Neural crest cell (in vitro differentiated cells): ENCODE data around the gene CKB. TPM values are rescaled to one million over a fixed set of nuclear protein-coding genes. Genes with fewer than 3 reads are reported as not detected.

Source experiments
- DNase-seq: peaks from one replicate; pipeline ENCODE4 v3.0.0; 2021; ENCODE audit warnings: low read depth, mixed read lengths, low spot score
- H3K27ac Mint-ChIP-seq: one replicate; pipeline ENCODE4 v1.8.0; 2021; ENCODE audit warnings: mild to moderate bottlenecking, mixed read lengths; ENCODE audit not compliant: unreplicated experiment
- H3K27me3 Mint-ChIP-seq: 2 replicates; pipeline ENCODE4 v1.8.0; 2021; ENCODE audit warnings: low read depth, mild to moderate bottlenecking, mixed read lengths
- H3K36me3 Mint-ChIP-seq: 2 replicates; pipeline ENCODE4 v1.8.0; 2021; ENCODE audit warnings: low read depth, mild to moderate bottlenecking, mixed read lengths
- H3K4me1 Mint-ChIP-seq: 2 replicates; pipeline ENCODE4 v1.8.0; 2021; ENCODE audit warnings: mixed read lengths
- H3K4me3 Mint-ChIP-seq: one replicate; pipeline ENCODE4 v1.8.0; 2021; ENCODE audit warnings: mild to moderate bottlenecking, mixed read lengths
- H3K9me3 Mint-ChIP-seq: 2 replicates; pipeline ENCODE4 v1.8.0; 2021; ENCODE audit warnings: mixed read lengths
- total RNA-seq: library from RNA; stranded (reverse); gene quantifications from 2 replicates; pipeline ENCODE4 v1.2.1, GENCODE V29; 2021
- TF ChIP-seq, protein P1 (sequence below): fragments of 200-600 bp; sonication (generic); conservative IDR thresholded peaks from 2 replicates; pipeline ENCODE4 v1.5.0; 2021; ENCODE audit warnings: antibody characterized with exemption, mild to moderate bottlenecking

Gene CKB
- total RNA-seq, 1 donor from 2014 or later, result 996 TPM

DNA sequence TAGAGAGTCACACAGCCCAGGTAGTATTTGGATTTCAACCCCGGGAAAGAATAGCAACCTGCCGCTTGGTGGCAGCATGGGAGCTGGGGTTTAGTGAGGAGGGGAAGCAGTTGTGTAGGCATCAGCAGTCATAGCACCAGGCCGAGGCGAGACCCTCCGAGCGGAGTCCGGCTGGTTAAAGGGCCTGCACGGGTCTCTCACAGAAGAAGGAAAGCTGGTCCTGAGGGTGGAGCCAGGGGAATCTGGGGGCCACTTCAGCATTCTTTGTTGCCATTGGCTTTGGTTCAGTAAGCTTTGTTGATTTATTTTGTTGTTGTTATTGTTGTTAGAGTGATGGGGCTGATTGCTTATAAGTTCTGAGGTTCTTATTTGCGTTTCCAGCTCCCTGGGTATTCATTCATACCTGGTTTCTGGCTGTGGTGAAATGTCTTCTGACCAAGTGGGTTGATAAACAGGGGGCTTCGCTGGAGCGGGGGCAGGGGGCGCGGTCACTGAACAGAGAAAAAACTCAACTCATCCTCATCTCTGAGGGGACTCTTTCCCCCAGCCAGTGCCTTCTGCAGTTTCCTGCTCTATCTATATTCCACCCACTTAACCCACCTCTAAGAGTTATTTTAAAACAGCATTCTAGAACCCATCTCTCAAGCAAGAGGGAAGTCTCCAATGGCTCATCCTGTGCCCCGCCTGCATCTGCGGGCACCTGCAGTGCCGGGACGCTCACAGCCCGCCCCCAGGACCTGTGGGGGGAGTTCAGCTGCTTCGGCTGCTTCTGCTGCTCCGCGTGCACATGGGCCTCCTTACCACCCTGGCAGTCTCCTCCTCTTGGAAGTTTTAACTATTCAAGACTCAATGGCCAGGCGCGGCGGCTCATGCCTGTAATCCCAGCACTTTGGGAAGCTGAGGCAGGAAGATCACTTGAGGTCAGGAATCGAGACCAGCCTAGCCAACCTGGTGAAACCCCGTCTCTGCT is 11.6 kb downstream of the CKB start:
- Mint-ChIP-seq H3K27me3 (no peaks in the 10 kb centered on the region), H3K36me3 (peaks cover 8% of the 10 kb centered on the region), H3K4me3 (peak overlapping the region; percentile 57), H3K4me1 (peaks cover 4% of the 10 kb centered on the region), H3K27ac (no peak overlapping the region), H3K9me3 (no peaks in the 10 kb centered on the region)
- DNase-seq, result no peak
- TF ChIP-seq, protein P1, sequence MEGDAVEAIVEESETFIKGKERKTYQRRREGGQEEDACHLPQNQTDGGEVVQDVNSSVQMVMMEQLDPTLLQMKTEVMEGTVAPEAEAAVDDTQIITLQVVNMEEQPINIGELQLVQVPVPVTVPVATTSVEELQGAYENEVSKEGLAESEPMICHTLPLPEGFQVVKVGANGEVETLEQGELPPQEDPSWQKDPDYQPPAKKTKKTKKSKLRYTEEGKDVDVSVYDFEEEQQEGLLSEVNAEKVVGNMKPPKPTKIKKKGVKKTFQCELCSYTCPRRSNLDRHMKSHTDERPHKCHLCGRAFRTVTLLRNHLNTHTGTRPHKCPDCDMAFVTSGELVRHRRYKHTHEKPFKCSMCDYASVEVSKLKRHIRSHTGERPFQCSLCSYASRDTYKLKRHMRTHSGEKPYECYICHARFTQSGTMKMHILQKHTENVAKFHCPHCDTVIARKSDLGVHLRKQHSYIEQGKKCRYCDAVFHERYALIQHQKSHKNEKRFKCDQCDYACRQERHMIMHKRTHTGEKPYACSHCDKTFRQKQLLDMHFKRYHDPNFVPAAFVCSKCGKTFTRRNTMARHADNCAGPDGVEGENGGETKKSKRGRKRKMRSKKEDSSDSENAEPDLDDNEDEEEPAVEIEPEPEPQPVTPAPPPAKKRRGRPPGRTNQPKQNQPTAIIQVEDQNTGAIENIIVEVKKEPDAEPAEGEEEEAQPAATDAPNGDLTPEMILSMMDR, result no peak

DNA sequence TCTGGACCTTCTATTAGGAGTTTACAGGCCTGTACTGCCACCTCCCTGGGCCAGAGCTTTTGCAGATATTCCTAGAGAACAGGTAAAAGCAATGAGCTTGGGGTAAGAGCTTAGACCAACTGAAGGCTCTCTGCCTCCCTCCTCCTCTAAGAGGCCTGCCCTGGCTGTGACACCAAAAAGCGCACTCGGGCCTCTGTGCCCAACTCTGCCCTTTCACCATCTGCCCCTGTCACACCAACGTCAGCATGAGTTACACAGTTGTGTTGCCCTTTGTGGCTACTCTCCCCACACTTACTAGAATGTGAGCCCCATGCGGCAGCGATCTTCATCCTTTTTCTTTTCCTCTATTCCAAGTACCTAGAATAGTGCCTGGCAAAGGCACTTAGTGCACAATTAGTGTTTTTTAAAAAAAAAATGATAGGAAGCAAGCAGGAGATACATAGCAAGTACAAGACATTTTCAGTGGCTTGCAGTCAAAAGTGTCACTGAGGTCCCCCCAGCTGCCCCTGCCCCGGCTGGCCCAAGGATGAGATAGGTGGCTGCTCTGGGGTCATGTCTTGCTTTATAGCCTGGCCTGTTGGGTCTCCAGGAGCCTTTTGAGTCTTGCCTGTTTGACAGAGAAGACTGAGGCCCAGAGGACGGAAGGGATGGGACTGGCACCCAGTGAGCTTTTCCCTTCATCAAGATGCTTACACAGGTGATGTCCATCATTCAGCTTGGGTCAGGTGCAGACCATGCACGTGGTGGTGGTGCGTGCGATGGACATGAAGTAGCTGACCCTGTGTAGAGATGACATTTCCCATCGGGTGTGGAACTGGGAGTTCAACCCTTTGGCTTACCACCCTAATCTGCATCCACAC is 12.5 kb downstream of the CKB start:
- DNase-seq, result no peak
- H3K4me3 Mint-ChIP-seq, result peak overlapping the region; percentile 57
- TF ChIP-seq, protein P1, result no peak
- no peaks in the 10 kb centered on the region for H3K9me3 Mint-ChIP-seq
- no peaks in the 10 kb centered on the region for H3K27me3 Mint-ChIP-seq
- H3K4me1 Mint-ChIP-seq, result peaks cover 4% of the 10 kb centered on the region
- no peak overlapping the region for H3K27ac Mint-ChIP-seq
- H3K36me3 Mint-ChIP-seq, result peaks cover 11% of the 10 kb centered on the region

DNA sequence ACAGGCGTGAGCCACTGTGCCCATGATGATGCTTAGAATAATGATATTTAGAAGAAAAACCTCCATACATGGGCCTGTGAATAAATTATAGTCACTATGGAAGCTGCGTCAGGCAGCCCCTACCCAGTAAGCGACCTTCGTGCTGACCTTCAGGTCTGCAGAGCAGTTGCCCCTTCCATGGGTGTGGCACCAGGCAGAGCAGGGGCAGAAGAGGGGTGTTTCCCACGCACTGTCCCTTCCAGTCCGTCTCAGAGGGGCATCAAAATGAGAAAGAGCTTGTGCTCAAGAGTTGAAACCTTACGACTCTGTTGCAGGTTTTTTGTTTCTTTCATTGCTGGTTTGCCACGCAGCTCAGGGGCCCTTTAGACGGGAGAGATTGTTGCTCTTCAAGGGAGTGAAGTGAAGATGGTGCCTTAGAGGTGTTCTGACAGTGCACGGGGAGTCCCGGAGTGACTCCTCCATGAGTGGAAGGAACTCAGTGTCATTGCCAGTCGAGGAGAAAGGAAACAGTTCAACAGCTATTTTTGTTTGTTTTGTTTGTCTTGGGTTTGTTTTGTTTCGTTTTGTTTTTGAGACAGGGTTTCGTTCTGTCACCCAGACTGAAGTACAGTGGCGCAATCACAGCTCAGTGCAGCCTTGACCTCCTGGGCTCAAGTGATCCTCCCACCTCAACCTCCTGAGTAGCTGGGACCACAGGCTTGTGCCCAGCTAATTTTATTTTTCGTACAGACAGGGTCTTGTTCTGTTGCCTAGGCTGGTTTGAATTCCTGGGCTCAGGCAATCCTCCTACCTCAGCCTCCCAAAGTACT is 13.9 kb downstream of the CKB start:
- TF ChIP-seq, protein P1, result no peak
- no peak for DNase-seq
- no peaks in the 10 kb centered on the region for H3K27me3 Mint-ChIP-seq
- no peak overlapping the region for H3K27ac Mint-ChIP-seq
- peak overlapping the region; percentile 33 for H3K4me3 Mint-ChIP-seq
- peaks cover 15% of the 10 kb centered on the region for H3K36me3 Mint-ChIP-seq
- H3K9me3 Mint-ChIP-seq, result no peaks in the 10 kb centered on the region
- H3K4me1 Mint-ChIP-seq, result no peaks in the 10 kb centered on the region

DNA sequence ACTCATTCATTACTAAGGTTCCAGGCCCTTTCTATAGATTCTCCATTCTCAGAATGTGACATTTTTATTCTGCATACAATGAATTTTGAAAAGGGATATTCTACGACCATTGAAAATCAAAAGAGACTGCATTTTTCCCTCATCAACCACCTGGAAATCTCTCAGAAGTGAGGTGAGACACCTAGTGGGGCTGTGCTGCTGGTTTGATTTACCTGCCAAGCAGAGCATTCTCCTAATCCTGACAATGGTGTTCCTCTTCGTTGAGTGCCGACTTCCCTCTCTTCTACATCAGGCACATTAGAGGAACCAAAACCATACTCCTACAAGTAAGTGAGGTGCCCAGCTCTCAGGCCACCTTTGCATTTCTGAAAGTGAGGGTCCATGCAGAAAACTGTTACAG is 14.9 kb downstream of the CKB start:
- Mint-ChIP-seq H3K9me3 (no peaks in the 10 kb centered on the region), H3K36me3 (peaks cover 22% of the 10 kb centered on the region), H3K27ac (no peak overlapping the region), H3K4me1 (no peaks in the 10 kb centered on the region), H3K4me3 (no peak overlapping the region), H3K27me3 (no peaks in the 10 kb centered on the region)
- TF ChIP-seq, protein P1, result no peak
- no peak for DNase-seq
